NCI-H2029 treated with DMSO at 0.1 percent for 48 hours (cell line): ENCODE results near the gene SEMA6A.

Source experiments
- DNase-seq: peaks from one replicate; lab custom pipeline; 2025; lab: John Stamatoyannopoulos, UW

SEMA6A gene

DNA sequence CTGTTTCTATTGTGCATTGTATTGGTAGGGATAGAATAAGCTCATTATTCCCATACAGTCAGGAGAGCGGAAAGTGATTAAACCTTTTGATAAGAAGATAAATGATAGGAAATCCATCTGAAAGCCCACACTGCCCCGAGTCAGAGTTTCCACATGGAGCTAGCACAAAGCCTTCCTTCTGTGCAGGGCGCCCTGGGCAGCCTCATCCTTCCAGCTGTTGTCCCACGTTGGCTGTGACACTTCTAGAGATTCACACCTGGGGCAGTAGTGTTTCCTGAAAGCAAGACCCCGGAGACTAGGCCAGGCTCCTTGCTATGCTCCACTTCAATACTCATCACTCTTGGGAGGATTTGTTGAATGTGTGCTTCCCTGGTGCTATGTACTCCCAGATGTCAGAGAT lies 172.4 kb downstream of the SEMA6A start:
- DNase-seq = no peak

DNA sequence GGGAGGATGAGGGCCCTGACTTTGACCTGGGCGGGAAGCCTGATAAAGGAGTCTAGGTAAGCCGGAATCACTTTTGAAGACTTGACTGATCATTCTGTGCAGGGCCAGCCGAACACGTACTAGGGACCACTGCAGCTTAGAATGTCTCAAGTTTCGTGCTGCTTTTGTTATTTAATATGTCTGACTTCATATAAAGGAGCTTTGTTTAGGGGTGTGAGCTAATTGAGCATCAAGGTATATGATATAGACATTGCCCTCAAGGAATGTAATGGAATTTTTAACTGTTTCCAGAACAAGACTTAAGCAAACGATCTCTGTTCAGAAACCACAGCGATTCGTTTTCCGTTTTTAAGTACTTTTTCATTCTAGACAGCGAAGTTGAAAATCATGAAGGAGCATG lies 173.0 kb downstream of the SEMA6A start:
- no peak for DNase-seq

DNA sequence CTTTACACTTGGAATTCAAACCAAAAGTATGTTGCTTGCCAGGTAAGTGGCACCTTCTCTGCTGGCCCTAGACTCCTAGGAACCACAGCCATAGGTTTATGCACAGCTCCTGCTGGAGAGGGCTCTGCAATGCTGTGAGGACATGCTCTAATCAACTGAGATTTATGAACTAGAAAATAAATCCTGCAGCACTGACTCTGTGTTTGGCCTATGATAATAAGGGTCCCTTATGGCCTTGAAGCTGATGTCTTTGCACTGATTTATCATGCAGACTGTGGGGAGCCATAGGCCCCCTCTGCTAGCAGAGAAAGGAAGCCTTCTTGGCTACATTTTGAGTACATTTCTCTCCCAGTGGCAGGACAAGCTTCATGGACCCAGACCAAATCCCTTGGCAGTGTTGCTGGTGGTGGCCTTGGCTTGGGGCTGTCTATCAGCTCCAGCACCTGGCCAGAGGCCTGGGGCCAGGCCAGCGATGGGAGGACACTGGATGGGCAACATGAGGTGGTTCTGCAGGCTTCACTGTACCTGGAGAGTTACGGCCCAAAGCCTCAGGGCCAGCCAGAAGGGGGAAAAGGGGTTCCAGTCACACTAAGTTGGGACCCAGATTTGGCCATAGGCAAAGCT lies 178.0 kb downstream of the SEMA6A start:
- DNase-seq = no peak

DNA sequence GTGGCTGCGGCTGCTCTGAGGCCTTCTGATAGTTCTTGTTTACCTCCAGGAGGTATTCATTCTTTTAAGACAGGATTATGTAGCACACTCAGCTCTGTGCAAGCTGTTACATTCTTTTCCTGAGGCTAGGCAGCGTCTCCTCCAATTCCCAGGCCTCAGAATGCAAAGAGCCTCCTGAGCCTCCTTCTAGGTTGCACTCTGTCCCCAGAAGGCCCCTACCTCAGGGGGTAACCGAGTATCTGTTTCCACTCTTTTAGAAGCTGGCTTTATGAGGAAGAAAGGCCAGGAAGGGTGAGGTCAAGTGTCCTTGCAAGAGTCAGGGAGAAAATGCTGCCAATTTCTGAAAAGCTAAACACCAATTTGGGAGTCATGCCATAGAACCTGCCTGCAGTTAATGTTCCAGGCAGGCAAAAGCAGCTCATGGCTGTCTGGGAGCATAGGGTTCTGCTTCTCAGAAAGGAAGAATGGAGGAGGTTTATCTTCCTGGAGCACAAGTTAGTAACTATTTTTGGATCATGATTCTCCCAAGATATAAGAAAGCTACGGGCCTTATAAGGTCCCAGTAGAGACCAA lies 178.9 kb downstream of the SEMA6A start:
- no peak for DNase-seq

DNA sequence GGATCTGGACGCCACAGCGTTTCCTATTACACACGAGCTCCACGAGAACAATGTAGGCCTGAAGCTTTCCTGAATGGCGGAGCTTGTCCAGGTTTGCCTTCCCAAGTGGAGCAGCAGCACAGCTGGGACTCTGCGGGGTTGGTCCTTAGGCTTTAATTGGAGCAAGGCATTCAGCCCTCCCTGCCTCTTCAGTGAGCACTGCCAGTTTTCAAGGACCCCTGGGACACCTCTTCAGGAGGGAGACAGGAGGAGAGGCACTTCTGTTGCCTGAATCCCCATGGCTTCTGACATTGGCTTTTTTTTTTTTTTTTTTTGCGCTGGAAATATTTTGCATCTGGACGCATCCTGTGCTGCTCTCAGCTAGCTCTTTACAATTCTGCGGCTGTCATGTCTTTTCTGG lies 179.4 kb downstream of the SEMA6A start:
- DNase-seq = peak; percentile 58

DNA sequence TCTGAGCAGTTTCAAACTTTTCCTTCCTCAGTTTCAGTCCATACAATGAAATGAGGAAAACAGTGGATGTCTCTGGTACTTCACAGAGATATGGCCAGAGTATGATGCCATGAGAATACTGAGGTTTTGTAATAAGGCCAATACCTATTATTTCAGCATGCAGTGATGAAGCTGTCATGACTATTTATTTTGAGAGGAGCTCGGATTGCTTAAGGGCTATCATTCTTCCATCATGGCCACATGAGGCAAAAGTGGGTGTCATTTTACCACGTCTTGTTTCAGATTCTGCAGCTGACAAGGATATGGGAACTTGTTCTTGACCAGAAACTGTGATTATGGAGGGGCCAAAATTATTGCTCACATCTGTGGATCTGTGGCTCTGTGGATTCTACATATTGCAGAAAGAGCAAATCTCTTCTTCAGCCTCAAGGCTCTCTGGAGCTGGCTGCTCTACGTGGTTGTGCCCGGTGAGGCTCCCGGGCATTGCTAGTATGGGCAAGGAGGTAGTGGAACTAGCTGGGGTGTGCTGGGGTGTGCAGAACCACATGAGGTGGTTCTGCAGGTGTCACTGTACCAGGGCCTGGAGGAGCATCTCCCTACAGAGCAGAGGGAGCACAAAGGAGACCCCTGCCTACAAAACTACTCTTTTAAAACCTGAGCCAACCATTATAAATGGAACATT lies 180.3 kb downstream of the SEMA6A start:
- DNase-seq = no peak
